Subcutaneous adipose tissue (tissue), 4 donors: ENCODE measurements around the gene MGRN1. TPM values are rescaled to one million over a fixed set of nuclear protein-coding genes. Genes with fewer than 3 reads are reported as not detected.

Experiments used
- total RNA-seq, 4 donors: library from RNA; depleted of rRNA; stranded (reverse); fragments of >200 nt; gene quantifications; one replicate each; pipeline ENCODE4 v1.1.0, GENCODE V29; 2016
- TF ChIP-seq, protein P1 (sequence below): fragments of 450-650 bp; IDR thresholded peaks from one replicate; pipeline ENCODE4 v1.5.1; 2016; ENCODE audit warnings: low read depth, mild to moderate bottlenecking, control low read depth, antibody characterized with exemption, moderate library complexity

MGRN1 gene
- total RNA-seq, 4 donors from 2014 or later = 21.2 to 44.5 (median 25.2) TPM

DNA sequence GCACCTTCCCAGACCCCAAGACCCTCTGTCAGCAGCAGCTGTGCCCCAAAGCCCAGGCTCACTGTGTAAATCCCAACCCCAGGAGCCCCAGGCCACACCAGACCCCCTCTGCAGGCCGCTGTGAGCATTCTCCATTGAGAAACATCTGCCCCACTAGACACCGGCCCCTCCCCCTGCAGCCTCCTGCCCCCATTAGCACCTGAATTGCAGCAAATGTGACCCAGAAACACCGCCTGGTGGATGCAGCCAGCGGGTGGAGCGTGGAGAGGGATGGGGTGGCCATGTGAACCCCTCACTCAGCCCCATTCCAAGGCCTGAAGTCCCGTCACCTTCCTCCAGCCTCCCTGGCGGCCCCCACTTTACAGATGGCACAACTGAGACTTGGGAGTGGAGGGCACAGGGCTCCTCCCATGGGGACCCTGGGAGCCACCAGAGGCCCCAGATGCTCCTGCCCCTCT, 12.1 kb upstream of the MGRN1 start:
- TF ChIP-seq, protein P1, sequence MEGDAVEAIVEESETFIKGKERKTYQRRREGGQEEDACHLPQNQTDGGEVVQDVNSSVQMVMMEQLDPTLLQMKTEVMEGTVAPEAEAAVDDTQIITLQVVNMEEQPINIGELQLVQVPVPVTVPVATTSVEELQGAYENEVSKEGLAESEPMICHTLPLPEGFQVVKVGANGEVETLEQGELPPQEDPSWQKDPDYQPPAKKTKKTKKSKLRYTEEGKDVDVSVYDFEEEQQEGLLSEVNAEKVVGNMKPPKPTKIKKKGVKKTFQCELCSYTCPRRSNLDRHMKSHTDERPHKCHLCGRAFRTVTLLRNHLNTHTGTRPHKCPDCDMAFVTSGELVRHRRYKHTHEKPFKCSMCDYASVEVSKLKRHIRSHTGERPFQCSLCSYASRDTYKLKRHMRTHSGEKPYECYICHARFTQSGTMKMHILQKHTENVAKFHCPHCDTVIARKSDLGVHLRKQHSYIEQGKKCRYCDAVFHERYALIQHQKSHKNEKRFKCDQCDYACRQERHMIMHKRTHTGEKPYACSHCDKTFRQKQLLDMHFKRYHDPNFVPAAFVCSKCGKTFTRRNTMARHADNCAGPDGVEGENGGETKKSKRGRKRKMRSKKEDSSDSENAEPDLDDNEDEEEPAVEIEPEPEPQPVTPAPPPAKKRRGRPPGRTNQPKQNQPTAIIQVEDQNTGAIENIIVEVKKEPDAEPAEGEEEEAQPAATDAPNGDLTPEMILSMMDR = no peak

DNA sequence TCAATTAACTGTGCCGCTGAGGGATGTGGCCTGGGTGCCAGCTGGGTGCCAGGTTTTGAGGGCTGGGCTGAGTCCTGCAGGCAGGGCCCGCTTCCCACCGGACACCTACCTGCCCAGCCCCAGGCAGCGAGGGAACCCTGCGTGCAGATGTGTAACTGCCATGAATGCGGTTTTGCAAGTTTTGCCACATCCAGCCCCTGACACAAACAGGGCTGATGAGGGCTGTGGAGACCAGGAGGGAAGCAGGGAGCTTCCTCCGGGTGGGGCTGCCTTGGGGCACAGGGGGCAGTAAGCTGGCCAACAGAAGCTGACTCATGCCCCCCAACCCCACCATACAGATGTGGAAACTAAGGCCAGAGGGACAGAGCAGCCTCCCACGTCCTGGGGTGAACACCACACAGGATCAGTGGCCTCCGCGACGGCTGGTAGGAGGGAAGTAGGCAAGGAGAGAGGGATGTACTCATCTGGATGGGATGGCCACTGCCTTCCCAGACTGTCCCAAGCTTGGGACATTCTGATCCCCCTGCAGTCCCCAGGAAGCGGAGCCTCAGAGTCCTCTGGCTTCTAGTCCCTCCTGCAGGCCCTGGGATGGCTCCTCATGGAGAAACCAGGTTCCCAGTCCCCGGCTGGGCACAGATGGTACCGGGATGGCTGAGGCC, 11.5 kb upstream of the MGRN1 start:
- TF ChIP-seq, protein P1 = no peak

DNA sequence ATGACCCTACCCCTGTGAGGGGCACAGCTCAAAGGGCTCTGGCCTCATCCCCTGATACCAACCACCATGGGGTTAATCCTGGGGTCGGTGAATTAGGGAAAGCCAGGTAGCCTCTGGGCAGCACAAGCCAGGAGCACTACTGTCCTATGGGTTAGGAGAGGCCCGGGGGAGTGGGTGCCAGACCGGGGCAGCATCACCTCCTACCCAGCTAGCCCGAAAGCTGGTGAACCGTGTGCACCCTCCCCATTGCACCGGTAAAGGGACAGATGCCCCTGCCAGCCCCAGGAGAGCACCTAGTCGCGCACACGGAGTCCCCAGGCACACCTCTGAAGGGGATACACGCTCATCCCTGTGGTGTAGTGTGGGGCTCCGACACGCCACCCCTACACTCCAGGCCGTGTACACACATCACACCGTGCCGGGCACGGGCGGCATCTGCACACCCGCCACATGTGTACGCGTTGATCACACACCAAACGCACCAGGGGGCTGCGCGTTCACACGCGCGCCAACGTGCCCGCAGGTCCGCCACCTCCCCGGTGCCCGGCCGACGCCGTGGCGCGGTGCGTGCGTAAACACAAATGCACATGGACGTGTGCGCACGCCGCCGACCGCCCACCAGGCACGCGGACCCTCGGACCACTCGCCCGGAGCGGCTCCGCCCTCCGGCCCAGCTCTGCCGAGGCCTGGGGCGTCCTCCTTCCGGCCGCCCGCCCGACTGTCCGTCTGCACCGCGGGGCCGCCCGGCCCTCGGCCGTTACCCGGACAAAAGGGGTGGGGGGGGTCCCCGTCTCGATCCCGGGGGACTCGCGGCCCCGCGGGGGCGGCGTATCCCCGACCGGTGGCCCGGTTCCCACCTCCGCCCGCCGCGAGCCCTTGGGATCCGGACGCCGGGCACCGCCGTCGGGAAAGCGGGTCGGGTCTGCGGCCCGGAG, 10.7 kb upstream of the MGRN1 start:
- TF ChIP-seq, protein P1 = no peak

DNA sequence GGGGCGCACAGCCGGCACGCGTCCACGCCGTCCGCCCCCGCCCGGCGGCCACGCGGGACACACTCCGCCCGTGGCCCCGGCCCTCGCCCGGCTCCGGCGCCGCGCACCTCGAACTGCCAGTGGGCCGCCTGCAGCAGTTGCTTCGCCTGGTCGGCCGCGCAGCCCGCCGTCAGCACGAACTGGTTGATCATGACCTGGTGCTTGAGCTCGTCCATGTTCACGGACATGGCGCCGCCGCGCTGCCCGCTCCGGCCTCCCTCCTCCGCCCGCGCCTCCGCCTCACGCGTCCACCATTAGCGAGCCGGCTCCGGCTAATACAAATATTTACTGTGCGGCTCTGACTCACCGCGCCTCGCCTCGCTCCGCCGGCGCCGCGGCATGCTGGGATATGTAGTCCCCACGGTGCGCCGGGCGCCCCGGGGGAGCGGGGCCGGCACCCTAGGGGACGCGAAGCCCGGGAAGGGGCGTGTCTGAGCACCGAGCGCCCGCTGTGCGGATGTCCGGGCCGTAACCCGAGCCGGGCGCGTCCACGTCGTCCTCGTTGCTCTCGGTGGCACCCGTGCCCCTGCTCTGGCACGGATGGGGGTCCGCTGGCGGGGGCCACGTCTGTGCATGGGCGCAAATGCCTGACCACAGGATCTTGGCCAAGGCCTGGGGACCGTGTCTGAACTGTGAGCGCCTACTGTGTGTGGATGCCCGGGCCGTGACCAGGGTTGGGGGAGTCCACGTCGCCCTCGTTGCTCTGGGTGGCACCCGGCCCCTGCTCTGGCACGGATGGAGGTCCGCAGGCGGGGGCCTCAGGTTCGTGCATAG, 9.8 kb upstream of the MGRN1 start, which contains the start of gene UBALD1:
Gene UBALD1 (minus strand): TSS at position 318 of the 813 bp plus-strand sequence. CDS start 91 bp downstream, at position 227.
- TF ChIP-seq, protein P1 = no peak

DNA sequence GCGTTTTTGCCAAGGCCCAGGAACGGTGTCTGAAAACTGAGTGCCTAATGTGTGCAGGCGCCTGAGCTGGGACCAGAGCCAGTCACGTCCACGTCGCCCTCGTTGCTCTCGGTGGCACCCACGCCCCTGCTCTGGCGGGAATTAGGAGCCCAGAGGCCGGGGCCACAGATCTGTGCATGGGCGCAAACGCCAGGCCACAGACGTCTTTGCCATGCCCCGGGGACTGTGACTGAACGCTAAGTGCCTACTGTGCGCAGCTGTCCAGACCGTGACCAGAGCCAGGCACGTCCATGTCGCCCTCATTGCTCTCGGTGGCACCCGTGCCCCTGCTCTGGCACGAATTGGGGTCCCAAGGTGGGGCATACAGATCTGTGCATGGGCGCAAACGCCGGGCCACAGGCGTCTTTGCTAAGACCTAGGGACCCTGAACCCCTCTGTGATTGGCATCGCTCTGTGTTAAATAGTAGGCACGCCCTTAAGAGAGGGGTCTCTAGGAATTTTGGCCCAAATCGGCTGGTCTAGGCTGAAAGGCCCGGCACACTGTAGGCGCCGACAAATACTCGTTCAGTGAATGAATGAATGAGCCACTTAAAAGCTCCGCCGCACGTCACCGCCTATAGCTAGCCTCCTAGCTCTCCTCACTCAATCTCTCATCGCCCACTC, 9.1 kb upstream of the MGRN1 start:
- TF ChIP-seq, protein P1 = no peak

DNA sequence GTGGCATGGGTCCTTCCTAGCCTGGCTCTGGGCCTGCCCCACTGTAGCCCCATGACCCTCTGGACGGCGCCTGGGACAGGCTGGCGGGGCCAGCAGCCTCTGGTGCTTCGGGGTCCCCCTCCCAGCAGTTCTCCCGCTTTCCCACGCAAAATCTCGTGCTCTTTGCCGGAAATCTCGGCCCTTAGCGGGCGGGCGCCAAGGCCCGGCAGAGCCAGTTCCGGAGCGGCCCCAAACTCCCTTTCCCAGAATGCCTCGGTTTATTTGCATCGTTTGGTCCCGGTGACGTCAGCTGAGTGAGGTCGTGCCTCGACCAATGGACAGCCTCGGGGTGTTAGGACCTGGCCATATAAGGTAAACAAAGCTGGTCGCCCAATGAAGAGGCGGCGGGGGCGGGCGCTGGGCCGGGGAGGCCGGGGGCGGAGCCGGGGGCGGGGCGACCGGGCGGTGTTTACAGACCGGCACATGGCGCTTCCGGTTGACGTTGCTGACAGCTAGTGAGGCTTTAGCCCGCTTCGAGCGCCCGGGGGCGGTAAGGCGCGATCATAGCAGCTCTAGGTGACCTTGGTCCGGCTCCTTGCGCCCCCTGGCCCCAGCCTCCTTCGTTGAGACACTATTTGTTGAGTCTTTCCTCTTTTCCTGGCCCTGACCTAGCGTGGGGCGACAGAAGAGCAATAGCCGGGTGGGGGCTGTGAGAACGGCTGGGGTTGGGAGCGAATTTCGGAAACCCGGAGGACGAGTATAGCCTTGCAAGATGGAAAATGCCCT, 8.4 kb upstream of the MGRN1 start:
- TF ChIP-seq, protein P1 = no peak
